HepG2 (cell line): Measurements from ENCODE around the gene BRMS1. TPM values are rescaled to one million over a fixed set of nuclear protein-coding genes. Genes with fewer than 3 reads are reported as not detected.

Experiments used
- ATAC-seq: fragments of 200-7000 bp; cut with Tn5 transposase; 3 replicates; pipeline ENCODE4 v1.9.1; 2020; ENCODE audit warnings: mild to moderate bottlenecking, moderate library complexity
- BruUV-seq: library from RNA; stranded (reverse); fragments of 400-500 nt; replicated peaks from 2 replicates; lab custom pipeline; 2021; lab: Mats Ljungman, UMichigan
- CTCF ChIA-PET: fragments of 300-600 bp; formaldehyde crosslinking; extraction: SDS; loops from one replicate; lab custom pipeline; 2021; ENCODE audit warnings: low total read pairs, inconsistent platforms, low intra/inter-chr PET ratio; lab: Yijun Ruan, JAX
- POLR2A ChIA-PET: fragments of 350-600 bp; sonication (Branson Sonifier 250); formaldehyde crosslinking; loops from one replicate; lab custom pipeline; 2020; ENCODE audit warnings: antibody characterized with exemption, inconsistent platforms; lab: Yijun Ruan, JAX
- DNase-seq: peaks from one replicate; pipeline ENCODE4 v3.0.0-alpha.2; 2015; ENCODE audit warnings: low spot score
- FAIRE-seq: peaks from 3 replicates; lab custom pipeline; 2011; peaks lifted over from hg19 to GRCh38; lab: Jason Lieb, UNC
- H2AFZ ChIP-seq: one replicate; pipeline ENCODE4 v1.6.1; 2011; ENCODE audit warnings: low read length, inconsistent platforms
- H3K27ac ChIP-seq: fragments of 300-600 bp; 3 replicates; pipeline ENCODE4 v1.8.0; 2011; ENCODE audit warnings: mixed run types, mild to moderate bottlenecking, mixed read lengths, low read length, inconsistent platforms; ENCODE audit not compliant: insufficient read depth; ENCODE audit errors: extremely low read length
- H3K27me3 ChIP-seq, 2 experiments: fragments of 200-600 bp in 1 of 2; 2 replicates in 1 of 2; 3 replicates in 1 of 2; pipeline versions ENCODE4 v1.6.0 to v1.8.0; 2011; ENCODE audit warnings: low read length in 2 of 2, mild to moderate bottlenecking in 2 of 2, moderate library complexity in 2 of 2, inconsistent platforms in 1 of 2; ENCODE audit not compliant: insufficient read depth in 2 of 2, control insufficient read depth in 1 of 2
- H3K36me3 ChIP-seq, 2 experiments: fragments of 200-600 bp in 1 of 2; replicated peaks in 1 of 2; 2 replicates in 1 of 2; 3 replicates in 1 of 2; pipeline versions ENCODE4 v1.5.1 to v1.8.0; 2011; ENCODE audit warnings: low read length in 2 of 2, inconsistent platforms in 1 of 2; ENCODE audit not compliant: insufficient read depth in 2 of 2, control insufficient read depth in 1 of 2
- H3K4me1 ChIP-seq: 2 replicates; pipeline ENCODE4 v1.5.1; 2012; ENCODE audit warnings: low read length, inconsistent platforms; ENCODE audit not compliant: insufficient read depth
- H3K4me2 ChIP-seq: 2 replicates; pipeline ENCODE4 v1.6.0; 2011; ENCODE audit warnings: low read depth, low read length, inconsistent platforms
- H3K4me3 ChIP-seq, 3 experiments: fragments of 200-600 bp in 1 of 3; sonication (generic), shearing (Covaris generic) in 1 of 3; replicated peaks in 1 of 3; 2 replicates each; pipeline ENCODE4 v1.5.1; 2011 to 2016; ENCODE audit warnings: low read length in 3 of 3, inconsistent platforms in 2 of 3, low read depth in 2 of 3, mild to moderate bottlenecking in 2 of 3, control low read depth in 1 of 3, mixed read lengths in 1 of 3; ENCODE audit not compliant: insufficient read depth in 1 of 3
- H3K79me2 ChIP-seq: one replicate; pipeline ENCODE4 v1.6.1; 2011; ENCODE audit warnings: low read length, inconsistent platforms; ENCODE audit not compliant: insufficient read depth
- H3K9ac ChIP-seq: 2 replicates; pipeline ENCODE4 v1.6.0; 2011; ENCODE audit warnings: mild to moderate bottlenecking, low read depth, low read length, inconsistent platforms; ENCODE audit not compliant: insufficient read depth
- H3K9me3 ChIP-seq: 2 replicates; pipeline ENCODE4 v1.5.1; 2012; ENCODE audit warnings: mild to moderate bottlenecking, low read length
- H4K20me1 ChIP-seq: 2 replicates; pipeline ENCODE4 v1.6.0; 2011; ENCODE audit warnings: inconsistent platforms, mild to moderate bottlenecking, low read length, moderate library complexity; ENCODE audit not compliant: insufficient read depth
- CHD2 ChIP-seq: IDR thresholded peaks from 2 replicates; pipeline ENCODE4 v1.6.1; 2011; ENCODE audit warnings: low read depth, low read length, improper control_type of control experiment
- HNRNPL ChIP-seq: fragments of 200-400 bp; formaldehyde crosslinking; IDR thresholded peaks from 2 replicates; pipeline ENCODE4 v1.6.1; 2017; ENCODE audit warnings: mild to moderate bottlenecking, low read depth, low read length
- MAZ ChIP-seq, 2 experiments: sonication (generic) in 1 of 2; formaldehyde crosslinking in 1 of 2; IDR thresholded peaks; 2 replicates each; pipeline versions ENCODE4 v1.5.0 to v1.6.1; 2012 to 2020; ENCODE audit warnings: low read depth in 2 of 2, mild to moderate bottlenecking in 2 of 2, borderline replicate concordance in 1 of 2, improper control_type of control experiment in 1 of 2, low read length in 1 of 2, missing genetic modification reagents in 1 of 2, moderate library complexity in 1 of 2
- RBFOX2 ChIP-seq: fragments of 200-400 bp; formaldehyde crosslinking; IDR thresholded peaks from 2 replicates; pipeline ENCODE4 v1.6.1; 2017; ENCODE audit warnings: low read depth, mild to moderate bottlenecking, low read length
- SRF ChIP-seq: IDR thresholded peaks from 2 replicates; pipeline ENCODE4 v1.6.1; 2011; ENCODE audit warnings: mild to moderate bottlenecking, low read depth, low read length, moderate library complexity
- TAF1 ChIP-seq: sonication (generic); formaldehyde crosslinking; IDR thresholded peaks from 2 replicates; pipeline ENCODE4 v1.4.0; 2020; ENCODE audit warnings: missing genetic modification reagents
- ZFX ChIP-seq: sonication (generic); formaldehyde crosslinking; IDR thresholded peaks from 2 replicates; pipeline ENCODE4 v1.4.0; 2020; ENCODE audit warnings: mild to moderate bottlenecking, low read depth, missing genetic modification reagents, moderate library complexity
- ZNF556 ChIP-seq: sonication (generic); formaldehyde crosslinking; IDR thresholded peaks from 2 replicates; pipeline ENCODE4 v1.4.0; 2020; ENCODE audit warnings: mild to moderate bottlenecking, missing genetic modification reagents, borderline replicate concordance
- ZNF563 ChIP-seq: sonication (generic); formaldehyde crosslinking; IDR thresholded peaks from 2 replicates; pipeline ENCODE4 v1.8.0; 2022; ENCODE audit warnings: mild to moderate bottlenecking, moderate library complexity, missing genetic modification reagents
- ZNF749 ChIP-seq: sonication (generic); formaldehyde crosslinking; IDR thresholded peaks from 2 replicates; pipeline ENCODE4 v1.8.0; 2022; ENCODE audit warnings: mild to moderate bottlenecking, missing genetic modification reagents, moderate library complexity, borderline replicate concordance
- WGBS: methylation state at CpG from one replicate; pipeline ENCODE4 v1.1.6; 2017; ENCODE audit warnings: low lambda C conversion rate; 5-methylcytosine and 5-hydroxymethylcytosine counted together
- in situ Hi-C: cut with HindIII; loops from 2 replicates; pipeline ENCODE4 v1.10.0; 2017; ENCODE audit warnings: low pct_unique_long_range_greater_than_20kb; ENCODE audit not compliant: extremely low pct_ligation_motif_present
- intact Hi-C: fragments of 100-400 bp; cut with micrococcal nuclease; formaldehyde crosslinking; loops from one replicate; pipeline ENCODE4 v1.10.0; 2022; ENCODE audit not compliant: unreplicated experiment
- polyA plus RNA-seq, 8 experiments: library from polyadenylated mRNA; depleted of rRNA in 3 of 8; stranded (reverse) in 7 of 8; unstranded in 1 of 8; fragments of >200 nt; fragmentation: Illumina TruSeq in 4 of 8; extraction: Trizol in 4 of 8; gene quantifications; 2 replicates each; pipeline versions ENCODE4 v1.2.1 to v1.2.3, GENCODE V29; 2011 to 2016; ENCODE audit warnings: low read depth in 4 of 8, missing spikeins in 1 of 8, mixed read lengths in 1 of 8; ENCODE audit not compliant: insufficient read depth in 1 of 8
- total RNA-seq, 5 experiments: library from RNA; depleted of rRNA; stranded (reverse); fragments of >200 nt; fragmentation: Illumina TruSeq; extraction: Trizol; gene quantifications; 2 replicates each; pipeline ENCODE4 v1.2.3, GENCODE V29; 2016; ENCODE audit warnings: low read depth in 1 of 5
- TF ChIP-seq, protein P1 (sequence below): sonication (generic); formaldehyde crosslinking; IDR thresholded peaks from 2 replicates; pipeline ENCODE4 v1.4.0; 2020; ENCODE audit warnings: missing genetic modification reagents, borderline replicate concordance
- TF ChIP-seq, protein P2 (sequence below): IDR thresholded peaks from 2 replicates; pipeline ENCODE4 v1.6.1; 2016; ENCODE audit warnings: missing genetic modification reagents, missing compliant biosample characterization

BRMS1 gene
- total and polyA plus RNA-seq, 2 of the 13 experiments (the other 11 are each of a cell fraction or from before 2014, with no cell fraction given), result 15.8 to 55.7 TPM

DNA sequence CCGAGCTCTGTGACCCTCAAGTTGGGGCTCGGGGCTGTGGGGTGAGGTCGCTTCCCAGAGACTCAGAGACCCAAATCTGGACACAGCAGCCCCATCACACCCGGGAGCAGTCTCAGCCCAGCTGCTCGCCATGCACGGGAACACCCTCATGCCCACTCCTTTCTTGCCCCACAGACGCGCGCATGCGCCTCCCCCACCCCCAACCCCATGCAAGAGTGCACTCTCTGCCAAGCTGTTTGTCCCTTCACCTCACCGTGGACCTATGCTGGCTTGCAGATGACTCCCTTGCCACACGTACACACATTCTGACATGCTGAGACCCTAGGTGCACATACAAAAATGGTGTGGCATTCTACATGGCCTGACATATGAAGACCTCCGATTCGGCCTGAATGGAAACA, 27.6 kb downstream of the BRMS1 start:
- 0 out of 5 replicates have a peak, but pooled peaks cover 0 to 4% of the 10 kb centered on the region in 2 experiments for H3K27me3 ChIP-seq
- WGBS, result 32% methylated on average over 10 of the region's 14 CpGs
- ChIA-PET CTCF (no interaction called here), POLR2A (interaction anchor here (0.8 to 3.7 kb wide), 9 partner anchors 8 to 50 kb away, joined by 3 to 28 read pairs (median 6); partner anchors contain the start of genes B4GAT1, BRMS1, RIN1 and YIF1A)
- DNase-seq (peak; percentile 18), ATAC-seq (no peak), FAIRE-seq (no peak)
- H3K4me3 ChIP-seq, result peak overlapping the region; percentile 11 to 66 (median 24)
- TF ChIP-seq RBFOX2 (0 out of 2 replicates have a peak, but pooled peaks have one; percentile 6), TAF1 (CRISPR knock-in tag) (0 out of 2 replicates have a peak, but pooled peaks have one; percentile 23), ZNF749 (CRISPR knock-in tag) (0 out of 2 replicates have a peak, but pooled peaks have one; percentile 48), ZNF563 (no peak), HNRNPL (0 out of 2 replicates have a peak, but pooled peaks have one; percentile 31), MAZ (IDR thresholded peaks at IDR 0.05; ENCODE audit: borderline replicate concordance, low read depth, low read length) (no peak), MAZ (CRISPR knock-in tag; IDR thresholded peaks at IDR 0.05; ENCODE audit: low read depth) (0 out of 2 replicates have a peak, but pooled peaks have one; percentile 35)
- in situ Hi-C loops, result no loop called here
- no peak overlapping the region for H2AFZ ChIP-seq
- no peak overlapping the region for H3K9ac ChIP-seq
- intact Hi-C loops, result loop anchor here (10.0 kb wide), 1 partner anchor 67 kb away; no protein-coding TSS in a partner anchor
- H3K27ac ChIP-seq, result peak overlapping the region; percentile 32
- H3K36me3 ChIP-seq, result no peaks in the 10 kb centered on the region
- BruUV-seq, result no TSS peak
- H3K4me1 ChIP-seq, result peaks cover 43% of the 10 kb centered on the region
- H4K20me1 ChIP-seq, result no peaks in the 10 kb centered on the region
- H3K9me3 ChIP-seq, result no peaks in the 10 kb centered on the region
- H3K79me2 ChIP-seq, result no peaks in the 10 kb centered on the region
- peak overlapping the region; percentile 78 for H3K4me2 ChIP-seq

DNA sequence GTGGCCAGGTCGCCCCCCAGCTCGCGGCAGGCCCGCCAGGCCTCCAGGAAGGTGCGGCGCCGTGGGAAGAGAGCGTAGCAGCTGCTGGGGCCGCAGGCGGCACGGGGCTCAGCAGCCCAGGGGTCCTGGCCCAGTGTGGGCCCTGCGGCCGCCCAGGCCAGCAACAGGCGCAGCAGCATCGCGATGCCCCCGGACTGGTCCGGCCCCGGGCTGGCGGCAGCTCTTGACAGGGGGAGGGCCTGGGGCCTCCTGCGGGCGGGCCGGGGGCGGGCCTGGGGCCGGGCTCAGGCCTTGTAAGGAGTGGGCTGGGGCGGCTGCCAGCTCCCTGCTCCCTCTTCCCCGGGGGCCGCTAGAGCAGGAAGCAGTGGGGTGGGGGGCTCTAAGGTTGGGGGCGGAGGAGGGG, 28.1 kb downstream of the BRMS1 start, which contains the start of gene CD248:
CD248 (minus strand) TSS at position 196 of the 403 bp plus-strand sequence; CDS start at position 179, 17 bp downstream.
- in situ Hi-C loops (no loop called here), intact Hi-C loops (loop anchor here (10.0 kb wide), 1 partner anchor 68 kb away; no protein-coding TSS in a partner anchor)
- DNase-seq (no peak), FAIRE-seq (no peak), ATAC-seq (peak; percentile 12)
- Histone ChIP-seq H3K4me1 (peaks cover 39% of the 10 kb centered on the region), H3K79me2 (no peaks in the 10 kb centered on the region), H3K36me3 (no peaks in the 10 kb centered on the region), H3K9me3 (no peaks in the 10 kb centered on the region), H4K20me1 (no peaks in the 10 kb centered on the region), H3K27me3 (0 out of 5 replicates have a peak, but pooled peaks cover 0 to 4% of the 10 kb centered on the region in 2 experiments), H3K9ac (peak within 1 kb of the TSS; percentile 40), H2AFZ (no peak within 1 kb of the TSS), H3K4me3 (peak within 1 kb of the TSS; percentile 11 to 66 (median 24)), H3K27ac (peak within 1 kb of the TSS; percentile 32), H3K4me2 (peak within 1 kb of the TSS; percentile 78)
- ChIA-PET POLR2A (interaction anchor here (0.8 to 3.7 kb wide), 7 partner anchors 10 to 34 kb away, joined by 3 to 28 read pairs (median 6); partner anchors contain the start of genes B4GAT1, BRMS1, RIN1 and YIF1A), CTCF (no interaction called here)
- WGBS, result 40% methylated on average over 5 of the region's 29 CpGs
- no TSS peak for BruUV-seq
- peak; percentile 50; the same call in 1 of the 2 replicates for TF ChIP-seq ZFX (CRISPR knock-in tag)
- TF ChIP-seq SRF, result peak; percentile 66; the same call in 1 of the 2 replicates
- no peak for TF ChIP-seq ZNF556
- TF ChIP-seq, protein P1, sequence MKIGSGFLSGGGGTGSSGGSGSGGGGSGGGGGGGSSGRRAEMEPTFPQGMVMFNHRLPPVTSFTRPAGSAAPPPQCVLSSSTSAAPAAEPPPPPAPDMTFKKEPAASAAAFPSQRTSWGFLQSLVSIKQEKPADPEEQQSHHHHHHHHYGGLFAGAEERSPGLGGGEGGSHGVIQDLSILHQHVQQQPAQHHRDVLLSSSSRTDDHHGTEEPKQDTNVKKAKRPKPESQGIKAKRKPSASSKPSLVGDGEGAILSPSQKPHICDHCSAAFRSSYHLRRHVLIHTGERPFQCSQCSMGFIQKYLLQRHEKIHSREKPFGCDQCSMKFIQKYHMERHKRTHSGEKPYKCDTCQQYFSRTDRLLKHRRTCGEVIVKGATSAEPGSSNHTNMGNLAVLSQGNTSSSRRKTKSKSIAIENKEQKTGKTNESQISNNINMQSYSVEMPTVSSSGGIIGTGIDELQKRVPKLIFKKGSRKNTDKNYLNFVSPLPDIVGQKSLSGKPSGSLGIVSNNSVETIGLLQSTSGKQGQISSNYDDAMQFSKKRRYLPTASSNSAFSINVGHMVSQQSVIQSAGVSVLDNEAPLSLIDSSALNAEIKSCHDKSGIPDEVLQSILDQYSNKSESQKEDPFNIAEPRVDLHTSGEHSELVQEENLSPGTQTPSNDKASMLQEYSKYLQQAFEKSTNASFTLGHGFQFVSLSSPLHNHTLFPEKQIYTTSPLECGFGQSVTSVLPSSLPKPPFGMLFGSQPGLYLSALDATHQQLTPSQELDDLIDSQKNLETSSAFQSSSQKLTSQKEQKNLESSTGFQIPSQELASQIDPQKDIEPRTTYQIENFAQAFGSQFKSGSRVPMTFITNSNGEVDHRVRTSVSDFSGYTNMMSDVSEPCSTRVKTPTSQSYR, result 0 out of 2 replicates have a peak, but pooled peaks have one; percentile 3
- TF ChIP-seq, protein P2, sequence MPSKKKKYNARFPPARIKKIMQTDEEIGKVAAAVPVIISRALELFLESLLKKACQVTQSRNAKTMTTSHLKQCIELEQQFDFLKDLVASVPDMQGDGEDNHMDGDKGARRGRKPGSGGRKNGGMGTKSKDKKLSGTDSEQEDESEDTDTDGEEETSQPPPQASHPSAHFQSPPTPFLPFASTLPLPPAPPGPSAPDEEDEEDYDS (CRISPR knock-in tag), result peak; percentile 40; the same call in 1 of the 2 replicates
- 0 out of 2 replicates have a peak, but pooled peaks have one; percentile 17 for TF ChIP-seq CHD2
